T-helper 1 cell treated with Interleukin-12 subunit alpha and Interleukin-12 subunit beta and Interleukin-4 antibody, amounts not matched to agents 30 μg/mL and 1 μg/mL, for 36 hours (primary cell): ENCODE measurements around the gene LPAR5.
"Not testable (repeated sequence)": the region's sequence is repeated elsewhere in the genome, so short reads cannot be mapped to it uniquely, and the experiment has no call there.

Experiments used
- H3K27ac Mint-ChIP-seq: one replicate; pipeline ENCODE4 v1.8.0; 2021; ENCODE audit warnings: mild to moderate bottlenecking, mixed read lengths
- H3K27me3 Mint-ChIP-seq: one replicate; pipeline ENCODE4 v1.8.0; 2021; ENCODE audit warnings: low read depth, mixed read lengths
- H3K36me3 Mint-ChIP-seq: one replicate; pipeline ENCODE4 v1.8.0; 2021; ENCODE audit warnings: low read depth, mixed read lengths
- H3K4me1 Mint-ChIP-seq: one replicate; pipeline ENCODE4 v1.8.0; 2021; ENCODE audit warnings: low read depth, mixed read lengths
- H3K4me3 Mint-ChIP-seq: one replicate; pipeline ENCODE4 v1.8.0; 2021; ENCODE audit warnings: mild to moderate bottlenecking, moderate library complexity, mixed read lengths
- H3K9me3 Mint-ChIP-seq: one replicate; pipeline ENCODE4 v1.8.0; 2021; ENCODE audit warnings: mixed read lengths

Gene LPAR5

GRCh38 chr12:6606331-6607131, 29.2 kb downstream of the LPAR5 start:
- no peaks in the 10 kb centered on the region for H3K27me3 Mint-ChIP-seq
- H3K4me3 Mint-ChIP-seq: peak overlapping the region; percentile 95
- peaks cover 26% of the 10 kb centered on the region for H3K36me3 Mint-ChIP-seq
- H3K9me3 Mint-ChIP-seq: no peaks in the 10 kb centered on the region
- peak overlapping the region; percentile 86 for H3K27ac Mint-ChIP-seq
- H3K4me1 Mint-ChIP-seq: peaks cover 41% of the 10 kb centered on the region

GRCh38 chr12:6605421-6606330, 30.1 kb downstream of the LPAR5 start:
- Mint-ChIP-seq H3K27ac (peak overlapping the region; percentile 86), H3K36me3 (peaks cover 35% of the 10 kb centered on the region), H3K9me3 (no peaks in the 10 kb centered on the region), H3K27me3 (no peaks in the 10 kb centered on the region), H3K4me3 (peak overlapping the region; percentile 95), H3K4me1 (peaks cover 36% of the 10 kb centered on the region)

- Mint-ChIP-seq H3K4me3 (peak overlapping the region; percentile 95), H3K27ac (peak overlapping the region; percentile 86), H3K9me3 (no peaks in the 10 kb centered on the region), H3K36me3 (peaks cover 47% of the 10 kb centered on the region), H3K27me3 (no peaks in the 10 kb centered on the region), H3K4me1 (peaks cover 38% of the 10 kb centered on the region)
These were observed 31.3 kb downstream of the LPAR5 start for GRCh38 chr12:6604259-6605029.

- Mint-ChIP-seq H3K4me3 (peak overlapping the region; percentile 68), H3K9me3 (no peaks in the 10 kb centered on the region), H3K36me3 (peaks cover 56% of the 10 kb centered on the region), H3K4me1 (peaks cover 39% of the 10 kb centered on the region), H3K27me3 (no peaks in the 10 kb centered on the region), H3K27ac (peak overlapping the region; percentile 68)
These were observed 32.6 kb downstream of the LPAR5 start for GRCh38 chr12:6603095-6603567.

- Mint-ChIP-seq H3K9me3 (no peaks in the 10 kb centered on the region), H3K4me3 (no peak overlapping the region), H3K36me3 (peaks cover 61% of the 10 kb centered on the region), H3K27me3 (no peaks in the 10 kb centered on the region), H3K27ac (peak overlapping the region; percentile 68), H3K4me1 (peaks cover 39% of the 10 kb centered on the region)
These were observed 33.2 kb downstream of the LPAR5 start for GRCh38 chr12:6602526-6602925.

GRCh38 chr12:6595673-6596072, 40.1 kb downstream of the LPAR5 start:
- Mint-ChIP-seq H3K36me3 (peaks cover 76% of the 10 kb centered on the region), H3K4me1 (peaks cover 19% of the 10 kb centered on the region)
- H3K27me3 Mint-ChIP-seq, H3K27ac Mint-ChIP-seq, H3K4me3 Mint-ChIP-seq, H3K9me3 Mint-ChIP-seq: not testable (repeated sequence)

GRCh38 chr12:6592087-6592486, 43.7 kb downstream of the LPAR5 start:
- Mint-ChIP-seq H3K4me3 (no peak overlapping the region), H3K27ac (peak overlapping the region; percentile 18), H3K36me3 (peaks cover 63% of the 10 kb centered on the region)

GRCh38 chr12:6586569-6586968, 49.2 kb downstream of the LPAR5 start:
- not testable (repeated sequence) for H3K27me3 Mint-ChIP-seq, H3K9me3 Mint-ChIP-seq, H3K4me1 Mint-ChIP-seq, H3K27ac Mint-ChIP-seq, H3K4me3 Mint-ChIP-seq
- H3K36me3 Mint-ChIP-seq: peaks cover 48% of the 10 kb centered on the region

More at GRCh38 chr12:6592087-6592486, 43.7 kb downstream of the LPAR5 start:
- H3K4me1 Mint-ChIP-seq: peaks cover 17% of the 10 kb centered on the region
- H3K27me3 Mint-ChIP-seq: no peaks in the 10 kb centered on the region
- H3K9me3 Mint-ChIP-seq: no peaks in the 10 kb centered on the region

- H3K36me3 Mint-ChIP-seq: peaks cover 46% of the 10 kb centered on the region
- H3K27me3 Mint-ChIP-seq: no peaks in the 10 kb centered on the region
- no peaks in the 10 kb centered on the region for H3K9me3 Mint-ChIP-seq
- peaks cover 2% of the 10 kb centered on the region for H3K4me1 Mint-ChIP-seq
- no peak overlapping the region for H3K27ac Mint-ChIP-seq
- no peak overlapping the region for H3K4me3 Mint-ChIP-seq
These were observed 51.5 kb downstream of the LPAR5 start for GRCh38 chr12:6584293-6584692.

GRCh38 chr12:6582959-6583358, 52.8 kb downstream of the LPAR5 start:
- no peak overlapping the region for H3K27ac Mint-ChIP-seq
- no peaks in the 10 kb centered on the region for H3K9me3 Mint-ChIP-seq
- H3K4me1 Mint-ChIP-seq: peaks cover 2% of the 10 kb centered on the region
- H3K27me3 Mint-ChIP-seq: no peaks in the 10 kb centered on the region
- peaks cover 54% of the 10 kb centered on the region for H3K36me3 Mint-ChIP-seq
- H3K4me3 Mint-ChIP-seq: no peak overlapping the region

GRCh38 chr12:6582196-6582595, 53.6 kb downstream of the LPAR5 start:
- Mint-ChIP-seq H3K4me3 (no peak overlapping the region), H3K9me3 (no peaks in the 10 kb centered on the region), H3K27ac (no peak overlapping the region), H3K27me3 (no peaks in the 10 kb centered on the region), H3K36me3 (peaks cover 54% of the 10 kb centered on the region), H3K4me1 (peaks cover 2% of the 10 kb centered on the region)

- Mint-ChIP-seq H3K27me3 (no peaks in the 10 kb centered on the region), H3K4me3 (no peak overlapping the region), H3K36me3 (peaks cover 55% of the 10 kb centered on the region), H3K4me1 (peaks cover 7% of the 10 kb centered on the region), H3K9me3 (no peaks in the 10 kb centered on the region), H3K27ac (peak overlapping the region; percentile 10)
These were observed 60.1 kb downstream of the LPAR5 start for GRCh38 chr12:6575648-6576047.

GRCh38 chr12:6574576-6575295, 61.0 kb downstream of the LPAR5 start:
- Mint-ChIP-seq H3K4me1 (peaks cover 8% of the 10 kb centered on the region), H3K4me3 (no peak overlapping the region), H3K27me3 (no peaks in the 10 kb centered on the region), H3K9me3 (no peaks in the 10 kb centered on the region), H3K36me3 (peaks cover 61% of the 10 kb centered on the region), H3K27ac (peak overlapping the region; percentile 17)

- Mint-ChIP-seq H3K36me3 (peaks cover 58% of the 10 kb centered on the region), H3K4me3 (no peak overlapping the region), H3K27ac (no peak overlapping the region), H3K27me3 (no peaks in the 10 kb centered on the region), H3K4me1 (peaks cover 10% of the 10 kb centered on the region), H3K9me3 (no peaks in the 10 kb centered on the region)
These were observed 62.8 kb downstream of the LPAR5 start for GRCh38 chr12:6573001-6573400.
